Motor neuron (in vitro differentiated cells): ENCODE measurements around the gene CYP11A1. TPM values are rescaled to one million over a fixed set of nuclear protein-coding genes. Genes with fewer than 3 reads are reported as not detected.

Experiments
- ATAC-seq, 8 experiments: fragments of 200-7000 bp; cut with Tn5 transposase; replicated peaks in 6 of 8; 2 replicates each; pipeline ENCODE4 v1.8.0; 2021; ENCODE audit warnings: mild to moderate bottlenecking in 8 of 8, moderate library complexity in 8 of 8
- H3K27ac ChIP-seq, 2 donors: fragments of 250-450 bp; sonication (Bioruptor Pico); 2 replicates each; pipeline ENCODE4 v1.9.0; 2021; ENCODE audit warnings: antibody characterized with exemption in 2 of 2, mild to moderate bottlenecking in 2 of 2, moderate library complexity in 1 of 2
- H3K4me1 ChIP-seq, 2 donors: fragments of 250-450 bp; sonication (Bioruptor Pico); replicated peaks in 1 of 2; 2 replicates each; pipeline ENCODE4 v1.6.1; 2021; ENCODE audit warnings: antibody characterized with exemption in 2 of 2, mild to moderate bottlenecking in 2 of 2, moderate library complexity in 1 of 2
- H3K4me3 ChIP-seq, 5 donors: fragments of 250-450 bp; sonication (Bioruptor Pico); 2 replicates each; pipeline ENCODE4 v1.9.0; 2021; ENCODE audit warnings: antibody characterized with exemption in 5 of 5, mild to moderate bottlenecking in 5 of 5, moderate library complexity in 4 of 5
- WGBS, 10 experiments: fragments of 450-650 bp; shearing (Covaris generic); methylation state at CpG; one replicate each; pipeline ENCODE4 v1.0.0; 2022; 5-methylcytosine and 5-hydroxymethylcytosine counted together
- in situ Hi-C, 9 experiments: fragments of 400-800 bp; cut with MboI; loops; one replicate each; pipeline ENCODE4 v1.15.0; 2021; ENCODE audit warnings: low sequenced_read_pairs in 9 of 9, low pct_unique_long_range_greater_than_20kb in 2 of 9; ENCODE audit not compliant: unreplicated experiment in 9 of 9
- total RNA-seq, 8 experiments: library from RNA; unstranded; fragments of 300-600 nt; gene quantifications; 2 replicates each; pipeline versions ENCODE4 v1.2.3 to v1.2.4, GENCODE V29; 2022

Gene CYP11A1
- total RNA-seq, 8 experiments from 2014 or later, result 0.46 to 3.1 (median 2.3) TPM; not detected in 3

DNA sequence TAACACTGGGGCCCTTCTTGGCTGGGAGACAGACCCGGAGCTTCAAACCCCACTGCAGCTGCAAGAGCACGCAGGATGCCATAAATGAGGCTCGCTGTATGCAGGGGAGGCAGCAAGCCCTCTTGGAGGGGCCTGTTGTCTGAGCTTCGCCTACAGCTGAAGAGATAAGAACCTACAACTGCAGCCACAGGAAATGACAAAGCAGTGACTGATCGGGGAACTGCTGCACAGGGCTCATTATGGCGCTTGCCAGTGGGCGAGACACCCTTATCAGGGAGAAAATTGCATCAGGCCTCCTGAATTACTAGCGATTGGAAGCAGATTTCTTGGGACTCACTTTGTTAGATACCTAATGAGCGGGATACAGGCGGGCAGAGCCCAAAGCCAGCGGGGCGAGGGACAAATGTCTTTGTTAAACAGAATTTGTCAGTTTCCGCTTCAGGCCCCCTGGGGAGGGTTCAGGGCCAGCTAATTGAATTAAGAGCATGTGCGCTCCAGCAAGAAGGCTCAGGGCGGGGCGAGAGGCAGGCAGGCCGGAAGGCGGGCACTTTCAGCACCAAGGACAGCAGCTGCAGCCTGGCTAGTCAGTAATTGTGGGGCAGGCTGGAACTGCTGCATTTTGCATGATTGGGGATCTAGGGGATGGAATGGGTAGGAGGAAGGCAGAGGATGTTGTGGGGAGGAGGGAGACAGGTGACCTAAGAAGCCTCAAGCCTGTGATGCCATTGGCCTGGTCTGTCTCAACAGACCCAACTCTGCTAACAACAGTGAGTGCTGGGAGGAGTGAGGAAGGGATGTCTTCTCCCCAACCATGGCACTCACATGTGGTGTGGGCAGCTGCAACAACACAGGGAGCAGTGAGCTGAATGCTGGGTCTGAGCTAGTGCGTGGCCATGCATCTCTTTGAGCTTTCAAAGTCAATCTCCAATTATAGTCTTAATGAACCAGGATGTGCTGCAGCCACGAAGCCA, 76.1 kb downstream of the CYP11A1 start:
- Histone ChIP-seq H3K4me3 (no peak overlapping the region), H3K4me1 (peaks cover 26 to 44% of the 10 kb centered on the region in 2 donors), H3K27ac (peak overlapping the region; percentile 71 to 91)
- WGBS, 10 experiments, result 0 to 60% (median 5%) methylated on average over 1 to 13 of the region's 20 CpGs; no CpG with 5 or more reads in 1 of the 10 experiments
- peak; percentile 89 to 98 (median 90) for ATAC-seq
- in situ Hi-C loops, result loop anchor here in 1 of 9 experiments (10.0 kb wide), 1 partner anchor 157 kb away; the partner anchor contains the start of gene ISLR2

DNA sequence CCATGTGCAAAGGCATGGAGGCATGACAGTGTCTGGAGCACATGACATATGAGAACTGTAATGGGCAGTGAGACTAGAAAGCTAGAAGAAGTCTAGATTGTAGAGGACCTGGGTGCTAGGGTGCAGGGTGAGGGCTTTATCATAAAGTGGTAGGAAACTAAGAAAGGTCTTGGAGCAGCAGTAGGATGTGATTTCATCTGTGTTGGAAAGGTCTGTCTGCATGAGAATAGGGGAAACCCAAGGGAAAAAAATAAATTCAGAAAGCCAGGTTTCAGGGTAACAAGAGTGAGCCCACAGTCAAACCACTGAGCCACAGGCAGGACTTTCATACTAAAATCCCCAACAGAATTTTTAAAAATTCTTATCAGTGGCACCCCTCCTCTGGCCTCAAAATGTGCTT, 76.8 kb downstream of the CYP11A1 start:
- H3K4me1 ChIP-seq, result peaks cover 26 to 44% of the 10 kb centered on the region in 2 donors
- no peak for ATAC-seq
- in situ Hi-C loops, result loop anchor here in 1 of 9 experiments (10.0 kb wide), 1 partner anchor 156 kb away; the partner anchor contains the start of gene ISLR2
- no peak overlapping the region for H3K4me3 ChIP-seq
- peak overlapping the region; percentile 71 to 91 for H3K27ac ChIP-seq

DNA sequence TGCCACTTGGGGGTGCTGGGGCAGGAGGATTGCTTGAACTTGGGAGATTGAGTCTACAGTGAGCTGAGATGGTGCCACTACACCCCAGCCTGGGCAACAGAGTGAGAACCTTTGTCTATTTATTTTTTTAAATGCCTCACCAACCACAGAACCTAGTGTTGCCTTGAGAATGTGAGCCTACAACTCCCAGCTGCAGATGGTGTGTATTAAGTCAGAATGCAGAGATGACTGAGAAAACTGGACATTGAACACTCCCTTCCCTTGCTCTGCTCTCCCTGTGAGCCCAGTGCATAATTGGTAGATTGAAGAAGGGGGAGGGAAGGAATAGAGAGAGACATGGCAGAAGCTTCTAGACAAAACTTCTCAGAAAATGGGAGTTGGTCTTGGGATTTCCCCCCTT, 77.8 kb downstream of the CYP11A1 start:
- in situ Hi-C loops, result loop anchor here in 1 of 9 experiments (10.0 kb wide), 1 partner anchor 155 kb away; the partner anchor contains the start of gene ISLR2
- Histone ChIP-seq H3K4me1 (peaks cover 26 to 46% of the 10 kb centered on the region in 2 donors), H3K4me3 (no peak overlapping the region), H3K27ac (no peak overlapping the region)
- ATAC-seq, result no peak

Other genes starting within 250 kb of the CYP11A1 start
- gene ISLR2, start 237.1 kb downstream of the CYP11A1 start, total RNA-seq, result 100 to 1,000 TPM in 2 of 8 experiments, 10 to 100 TPM in 3, 1 to 10 TPM in 1, under 1 TPM in 2; 0.22 to 130 (median 37.9) TPM
- 100 to 1,000 TPM in 1 of 8 experiments, 1 to 10 TPM in 5, under 1 TPM in 2; 0.54 to 278 (median 1.5) TPM for gene ISLR, start 193.9 kb downstream of the CYP11A1 start, total RNA-seq
- 10 to 100 TPM in 6 of 8 experiments, 1 to 10 TPM in 2; 1.7 to 53.9 (median 14.3) TPM for gene STRA6, start 164.9 kb downstream of the CYP11A1 start, total RNA-seq
- 10 to 100 TPM in 2 of 8 experiments, 1 to 10 TPM in 4, under 1 TPM in 2; 0.66 to 18.3 (median 6.2) TPM for gene CCDC33, start 131.3 kb downstream of the CYP11A1 start, total RNA-seq
- 10 to 100 TPM in 4 of 8 experiments, 1 to 10 TPM in 2, under 1 TPM in 2; 0.45 to 16.5 (median 9.6) TPM for gene SEMA7A, start 66.3 kb upstream of the CYP11A1 start, total RNA-seq
- gene UBL7, start 93.5 kb upstream of the CYP11A1 start, total RNA-seq, result 10 to 100 TPM; 34.5 to 48.1 (median 43.2) TPM
- 10 to 100 TPM in 3 of 8 experiments, 1 to 10 TPM in 5; 1.1 to 22.6 (median 7.2) TPM for gene ARID3B, start 173.6 kb upstream of the CYP11A1 start, total RNA-seq
- 100 to 1,000 TPM in 1 of 8 experiments, 10 to 100 TPM in 7; 61.4 to 116 (median 77.9) TPM for gene CLK3, start 248.2 kb upstream of the CYP11A1 start, total RNA-seq